Osteoblast (primary cell): ENCODE data around the gene RBKS. TPM values are rescaled to one million over a fixed set of nuclear protein-coding genes. Genes with fewer than 3 reads are reported as not detected.

Experiments
- DNase-seq: peaks from one replicate; pipeline ENCODE4 v3.0.0; 2011; ENCODE audit warnings: low spot score, mixed read lengths; ENCODE audit not compliant: insufficient read length; ENCODE audit errors: missing footprints
- H2AFZ ChIP-seq: 2 replicates; pipeline ENCODE4 v1.6.0; 2011; ENCODE audit warnings: mild to moderate bottlenecking, low read length
- H3K27ac ChIP-seq: 2 replicates; pipeline ENCODE4 v1.5.1; 2011; ENCODE audit warnings: mild to moderate bottlenecking, low read depth, low read length, moderate library complexity
- H3K27me3 ChIP-seq: 2 replicates; pipeline ENCODE4 v1.6.0; 2012; ENCODE audit warnings: mild to moderate bottlenecking, control low read depth, inconsistent platforms, low read length, moderate library complexity; ENCODE audit not compliant: insufficient read depth
- H3K36me3 ChIP-seq: 2 replicates; pipeline ENCODE4 v1.5.1; 2011; ENCODE audit warnings: mild to moderate bottlenecking, low read length, control low read depth, moderate library complexity; ENCODE audit not compliant: insufficient read depth
- H3K4me1 ChIP-seq: 2 replicates; pipeline ENCODE4 v1.5.1; 2011; ENCODE audit warnings: mild to moderate bottlenecking, low read length, control low read depth, moderate library complexity; ENCODE audit not compliant: insufficient read depth
- H3K4me2 ChIP-seq: 2 replicates; pipeline ENCODE4 v1.6.0; 2011; ENCODE audit warnings: mild to moderate bottlenecking, low read length; ENCODE audit not compliant: insufficient read depth
- H3K4me3 ChIP-seq: fragments of 200-600 bp; sonication (generic); 3 replicates; pipeline ENCODE4 v1.5.1; 2012; ENCODE audit warnings: mild to moderate bottlenecking, low read length, inconsistent platforms; ENCODE audit not compliant: insufficient read depth
- H3K79me2 ChIP-seq: 2 replicates; pipeline ENCODE4 v1.6.0; 2012; ENCODE audit warnings: mild to moderate bottlenecking, low read length, control low read depth, inconsistent platforms; ENCODE audit not compliant: insufficient read depth
- H3K9me3 ChIP-seq: 2 replicates; pipeline ENCODE4 v1.5.1; 2011; ENCODE audit warnings: low read depth, low read length, control low read depth
- H4K20me1 ChIP-seq: 2 replicates; pipeline ENCODE4 v1.6.0; 2012; ENCODE audit warnings: mild to moderate bottlenecking, low read length, control low read depth; ENCODE audit not compliant: insufficient read depth
- CTCF ChIP-seq: IDR thresholded peaks from 2 replicates; pipeline ENCODE4 v1.5.1; 2011; ENCODE audit warnings: mild to moderate bottlenecking, low read depth, low read length, moderate library complexity; ENCODE audit errors: extremely low read depth
- total RNA-seq: library from RNA; depleted of rRNA; stranded (reverse); fragments of >200 nt; gene quantifications from 2 replicates; pipeline ENCODE4 v1.2.3, GENCODE V29; 2012

Gene RBKS
- total RNA-seq, 1 donor, result 1.1 TPM

- H3K4me1 ChIP-seq, result no peaks in the 10 kb centered on the region
- H3K79me2 ChIP-seq, result no peaks in the 10 kb centered on the region
- H3K4me2 ChIP-seq, result no peak overlapping the region
- no peaks in the 10 kb centered on the region for H3K27me3 ChIP-seq
- no peaks in the 10 kb centered on the region for H3K9me3 ChIP-seq
- no peak overlapping the region for H3K27ac ChIP-seq
- DNase-seq, result no peak
- H4K20me1 ChIP-seq, result no peaks in the 10 kb centered on the region
- no peak overlapping the region for H2AFZ ChIP-seq
- no peak overlapping the region for H3K4me3 ChIP-seq
- TF ChIP-seq CTCF, result no peak
- no peaks in the 10 kb centered on the region for H3K36me3 ChIP-seq
Observed at GRCh38 chr2:27823569-27823968, 66.6 kb downstream of the RBKS start.

- no peaks in the 10 kb centered on the region for H3K4me1 ChIP-seq
- no peaks in the 10 kb centered on the region for H3K36me3 ChIP-seq
- H4K20me1 ChIP-seq, result no peaks in the 10 kb centered on the region
- H3K4me2 ChIP-seq, result no peak overlapping the region
- DNase-seq, result no peak
- TF ChIP-seq CTCF, result no peak
- H3K9me3 ChIP-seq, result no peaks in the 10 kb centered on the region
- H3K79me2 ChIP-seq, result no peaks in the 10 kb centered on the region
- H3K27ac ChIP-seq, result no peak overlapping the region
- no peak overlapping the region for H3K4me3 ChIP-seq
- H2AFZ ChIP-seq, result no peak overlapping the region
- no peaks in the 10 kb centered on the region for H3K27me3 ChIP-seq
Observed at GRCh38 chr2:27823135-27823534, 67.1 kb downstream of the RBKS start.

GRCh38 chr2:27822049-27822448, 68.1 kb downstream of the RBKS start:
- TF ChIP-seq CTCF, result no peak
- Histone ChIP-seq H3K36me3 (no peaks in the 10 kb centered on the region), H3K27ac (no peak overlapping the region), H3K79me2 (no peaks in the 10 kb centered on the region), H2AFZ (no peak overlapping the region), H3K4me1 (no peaks in the 10 kb centered on the region), H3K27me3 (no peaks in the 10 kb centered on the region), H3K4me2 (no peak overlapping the region), H3K4me3 (no peak overlapping the region), H3K9me3 (no peaks in the 10 kb centered on the region), H4K20me1 (no peaks in the 10 kb centered on the region)
- DNase-seq, result no peak

- H3K27me3 ChIP-seq, result no peaks in the 10 kb centered on the region
- TF ChIP-seq CTCF, result no peak
- H3K4me3 ChIP-seq, result no peak overlapping the region
- H3K36me3 ChIP-seq, result no peaks in the 10 kb centered on the region
- no peaks in the 10 kb centered on the region for H3K9me3 ChIP-seq
- no peak overlapping the region for H3K4me2 ChIP-seq
- no peak for DNase-seq
- H3K27ac ChIP-seq, result no peak overlapping the region
- H4K20me1 ChIP-seq, result no peaks in the 10 kb centered on the region
- no peaks in the 10 kb centered on the region for H3K79me2 ChIP-seq
- H2AFZ ChIP-seq, result no peak overlapping the region
- peaks cover 3% of the 10 kb centered on the region for H3K4me1 ChIP-seq
Observed at GRCh38 chr2:27815860-27816438, 74.2 kb downstream of the RBKS start.
